ENCODE data around the gene DNAJC18.
A peak's percentile ranks its signal among the peaks of the same experiment; 100 is the strongest.
"Not testable (repeated sequence)": the region's sequence is repeated elsewhere in the genome, so short reads cannot be mapped to it uniquely, and the experiment has no call there.

The DNAJC18 gene

DNA sequence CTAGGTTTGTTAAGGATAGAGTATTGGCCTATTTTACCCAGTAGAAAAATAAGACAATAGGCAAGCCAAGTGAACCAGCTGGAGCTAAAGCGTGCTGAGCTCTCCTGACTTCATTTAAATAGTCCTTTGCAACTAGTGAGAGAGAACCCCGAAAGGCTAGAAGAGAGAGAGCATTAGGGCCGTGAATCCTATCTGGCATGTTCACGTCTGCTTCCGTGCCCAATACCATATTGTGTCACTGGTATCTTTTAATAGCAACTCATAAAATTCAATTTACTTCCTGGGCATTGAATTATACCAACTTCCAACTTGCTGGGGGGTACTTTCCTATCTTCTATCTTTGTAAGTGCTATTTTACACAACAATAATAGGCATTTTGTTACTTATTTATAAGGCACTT, 13.8 kb downstream of the DNAJC18 start:
- DNase-seq = no peak

DNA sequence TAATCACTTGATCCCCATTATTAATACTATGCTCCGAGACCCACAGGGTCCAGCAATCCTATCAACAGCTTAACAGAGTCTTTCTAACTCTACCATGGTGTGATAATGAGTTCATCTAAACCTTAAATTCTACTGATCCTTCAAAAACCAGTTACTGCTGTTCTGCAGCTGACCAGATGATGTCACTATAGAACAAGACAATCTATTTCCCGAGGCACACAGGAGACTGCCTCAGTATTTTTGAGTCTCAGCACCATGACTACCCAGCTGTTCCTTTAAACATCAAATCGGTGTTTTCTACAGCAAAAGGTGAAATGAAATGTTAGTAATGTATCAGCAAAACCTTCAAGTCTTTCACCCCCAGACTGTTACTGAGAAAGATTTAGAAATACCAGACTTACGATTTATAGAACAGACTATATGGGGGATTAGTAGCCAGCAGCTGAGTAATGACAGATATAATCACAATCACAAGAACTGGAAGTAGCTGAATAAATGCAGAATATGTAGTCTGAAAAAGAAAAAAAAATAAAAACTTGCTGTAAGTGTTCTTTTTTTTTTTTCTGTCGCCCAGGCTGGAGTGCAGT, 16.9 kb downstream of the DNAJC18 start:
- DNase-seq = peak in 1 of 2 experiments; percentile 33

GRCh38 chr5:139419226-139420192, 19.8 kb downstream of the DNAJC18 start:
- no peak for DNase-seq

DNA sequence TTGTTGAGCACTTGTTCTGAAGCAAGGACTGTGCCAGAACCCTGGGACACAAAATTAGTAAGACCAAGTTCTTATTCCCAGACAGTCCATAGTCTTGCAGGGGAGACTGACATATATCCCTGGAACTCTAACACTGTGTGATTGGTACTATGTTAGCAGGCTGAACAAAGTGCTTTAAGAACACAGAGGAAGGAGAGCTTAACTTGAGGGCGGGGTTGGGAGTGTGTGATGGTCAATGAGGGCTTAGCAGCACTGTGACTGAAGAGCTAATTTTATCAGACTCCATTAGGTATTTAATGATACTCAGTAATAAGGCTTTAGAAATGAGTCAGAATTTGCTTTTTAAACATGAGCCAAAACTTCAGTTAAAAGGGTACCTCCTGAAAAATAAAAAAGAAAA, 20.5 kb downstream of the DNAJC18 start:
- DNase-seq = no peak

DNA sequence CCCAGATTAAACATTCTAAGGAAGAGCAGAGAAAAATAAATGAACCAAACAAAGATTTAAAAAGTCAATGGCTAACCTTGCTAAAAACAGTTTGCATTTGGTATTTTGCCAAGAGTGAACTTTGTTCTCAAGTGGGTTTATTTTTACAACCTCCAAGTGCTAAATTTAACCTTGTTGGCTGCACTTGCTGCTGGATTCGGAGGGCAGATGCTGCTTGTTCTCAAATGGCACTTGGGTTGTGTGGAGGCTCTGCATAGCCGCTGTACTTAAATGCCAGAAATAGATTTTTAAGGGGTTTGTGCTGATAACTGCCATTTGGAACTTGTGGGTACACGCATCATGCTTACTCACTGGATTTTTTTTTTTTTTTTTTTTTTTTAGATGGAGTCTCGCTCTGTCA, 22.1 kb downstream of the DNAJC18 start:
- no peak for DNase-seq

DNA sequence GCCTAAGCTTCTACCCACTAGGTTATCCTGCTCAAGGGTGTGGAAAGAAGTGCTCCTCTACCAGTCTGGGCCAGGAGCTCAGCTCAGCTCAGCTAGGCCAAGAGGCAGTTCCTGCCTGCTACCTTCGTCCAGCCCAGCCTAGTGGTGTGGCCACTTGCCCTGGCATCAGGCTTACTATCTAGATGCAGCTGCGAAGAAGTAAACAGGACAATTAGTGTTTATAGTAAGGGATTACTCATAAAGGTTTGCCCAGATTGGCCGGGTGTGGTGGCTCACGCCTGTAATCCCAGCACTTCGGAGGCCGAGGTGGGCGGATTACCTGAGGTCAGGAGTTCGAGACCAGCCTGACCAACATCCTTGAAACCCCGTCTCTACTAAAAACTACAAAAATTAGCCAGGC, 22.7 kb downstream of the DNAJC18 start:
- no peak for DNase-seq

DNA sequence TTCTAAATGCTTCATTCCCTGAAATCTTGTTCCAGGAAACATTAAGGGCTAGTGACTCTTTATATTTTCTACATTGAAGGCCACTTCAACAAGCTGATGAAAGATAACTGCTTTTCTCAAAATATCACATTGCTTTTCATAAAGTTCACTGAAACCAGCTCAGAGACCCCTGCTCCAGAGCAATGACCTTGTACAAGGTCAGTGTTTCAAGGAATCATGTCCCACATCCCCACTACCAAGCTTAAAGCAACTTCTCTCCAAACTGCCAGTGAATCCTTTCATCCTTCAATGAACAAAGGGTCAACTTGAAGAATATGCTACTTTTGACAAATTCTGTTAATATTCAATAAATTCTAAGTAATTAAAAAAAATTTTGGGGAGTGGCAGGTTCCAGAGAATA, 23.5 kb downstream of the DNAJC18 start:
- no peak for DNase-seq

GRCh38 chr5:139415221-139415861, 24.0 kb downstream of the DNAJC18 start:
- peak; percentile 51 to 67 for DNase-seq

GRCh38 chr5:139414581-139415130, 24.7 kb downstream of the DNAJC18 start:
- DNase-seq = no peak

GRCh38 chr5:139413963-139414362, 25.4 kb downstream of the DNAJC18 start:
- peak in 1 of 2 experiments; percentile 36 for DNase-seq

DNA sequence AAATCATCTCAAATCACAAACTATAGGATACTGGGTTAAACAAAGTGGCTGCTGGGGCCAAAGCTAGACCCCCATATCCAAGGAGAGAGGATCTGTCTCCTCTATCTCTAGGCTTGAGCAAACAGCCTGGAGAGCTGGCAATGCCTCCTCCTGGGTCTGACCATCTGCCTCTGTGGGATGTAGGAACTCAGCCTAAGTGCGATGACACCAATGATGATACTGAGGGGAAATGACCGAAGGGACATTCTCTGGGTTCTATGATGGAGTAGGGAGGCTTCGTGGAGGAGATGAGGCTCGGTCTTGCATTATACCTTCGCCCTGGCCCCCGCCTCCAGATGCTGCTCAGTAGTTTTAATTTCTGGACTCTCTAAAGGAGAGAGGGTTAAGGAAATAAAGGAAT, 26.2 kb downstream of the DNAJC18 start:
- no peak for DNase-seq

DNA sequence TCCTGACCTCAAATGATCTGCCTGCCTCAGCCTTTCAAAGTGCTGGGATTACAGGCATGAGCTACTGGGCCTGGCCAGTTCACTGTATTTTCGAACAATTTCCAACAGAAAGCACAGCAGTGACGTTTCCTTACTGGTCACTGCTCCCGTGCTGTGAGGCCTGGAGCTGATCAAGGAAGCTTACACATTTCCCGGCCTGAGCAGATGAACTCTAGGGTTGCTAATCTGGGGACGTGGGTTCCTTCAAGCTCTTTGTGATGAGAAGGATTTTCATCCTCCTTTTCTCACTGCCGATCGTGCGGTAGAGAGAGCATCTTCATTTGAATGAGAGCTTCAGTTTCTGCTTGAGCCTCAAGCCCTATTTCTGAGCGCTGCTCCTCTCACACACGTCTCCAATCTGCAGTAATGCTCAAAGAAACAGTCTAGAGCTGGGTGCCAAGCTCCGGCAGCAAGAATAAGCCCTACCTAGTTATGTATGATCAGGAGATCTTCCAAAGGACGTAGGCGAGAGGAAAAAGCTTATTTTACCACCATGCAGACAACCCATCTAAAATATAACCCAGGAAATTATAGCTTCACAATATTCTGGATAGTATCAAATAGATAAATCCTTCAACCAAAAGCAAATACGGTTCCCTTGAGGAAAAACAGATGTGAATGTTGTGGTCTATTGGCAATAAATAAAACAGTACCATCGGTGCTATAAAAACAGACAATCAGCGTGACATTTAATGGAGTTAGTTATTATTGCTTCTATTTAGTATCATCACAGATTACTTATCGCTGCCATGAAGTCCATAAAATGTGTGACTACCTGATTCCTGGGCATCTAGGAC, 28.1 kb downstream of the DNAJC18 start:
- DNase-seq = no peak

DNA sequence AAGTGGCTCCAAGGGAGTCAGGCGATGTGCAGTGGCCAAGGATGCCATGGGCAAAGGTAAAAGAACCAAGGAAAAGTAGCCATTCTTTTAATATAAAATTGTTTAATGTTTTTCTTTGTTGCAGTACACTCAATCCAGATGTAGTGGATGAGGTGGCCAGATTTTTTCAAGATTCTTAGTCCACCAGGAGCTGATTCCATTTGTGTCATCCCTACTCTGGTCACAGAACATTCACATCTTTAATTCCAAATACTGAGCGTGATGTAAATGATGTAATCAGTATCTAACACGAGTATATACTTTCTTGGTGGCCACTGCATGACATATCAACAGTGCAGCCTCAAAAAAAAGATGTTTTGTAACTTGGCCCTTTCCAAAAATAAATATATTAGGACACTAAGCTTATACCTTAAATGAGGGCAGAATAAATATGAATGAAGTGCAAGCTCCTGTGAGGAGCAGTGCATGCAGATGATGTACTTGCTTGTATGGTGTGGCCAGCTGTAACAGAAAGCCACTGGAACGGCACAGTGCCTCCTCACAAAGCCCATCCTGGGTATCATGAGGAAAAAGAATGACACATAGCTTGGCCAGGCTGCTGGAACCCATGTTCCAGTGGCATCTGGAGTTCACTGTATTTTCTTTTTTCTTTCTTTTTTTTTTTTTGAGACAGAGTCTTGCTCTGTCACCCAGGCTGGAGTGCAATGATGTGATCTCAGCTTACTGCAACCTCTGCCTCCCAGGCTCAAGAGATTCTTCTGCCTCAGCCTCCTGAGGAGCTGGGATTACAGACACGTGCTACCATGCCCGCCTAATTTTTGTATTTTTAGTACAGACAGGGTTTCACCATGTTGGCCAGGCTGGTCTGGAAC, 29.0 kb downstream of the DNAJC18 start:
- DNase-seq = no peak

- DNase-seq = not testable (repeated sequence)
Observed at GRCh38 chr5:139409116-139409515, 30.2 kb downstream of the DNAJC18 start.

- DNase-seq = no peak
Observed at GRCh38 chr5:139408191-139408590, 31.1 kb downstream of the DNAJC18 start.

DNA sequence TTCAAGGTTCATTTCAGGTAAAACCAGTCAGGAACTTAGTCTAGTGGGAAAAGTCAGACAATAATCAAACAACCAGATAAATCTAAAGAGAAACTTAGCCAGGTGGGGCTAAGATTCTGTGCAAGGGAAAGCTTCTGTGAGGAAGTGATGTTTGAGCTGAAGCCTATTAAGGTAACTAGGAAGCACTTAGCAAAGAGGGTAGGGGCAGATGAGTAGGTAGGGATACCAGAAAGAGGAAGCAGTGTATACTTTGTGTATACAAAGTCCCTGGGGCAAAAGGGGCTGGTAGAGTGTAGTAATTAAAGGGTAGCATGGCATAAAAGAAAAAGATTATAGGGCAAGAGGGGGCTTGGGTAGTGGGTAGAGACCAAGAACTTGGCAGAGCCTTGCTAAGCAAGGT, 31.8 kb downstream of the DNAJC18 start:
- no peak for DNase-seq

DNA sequence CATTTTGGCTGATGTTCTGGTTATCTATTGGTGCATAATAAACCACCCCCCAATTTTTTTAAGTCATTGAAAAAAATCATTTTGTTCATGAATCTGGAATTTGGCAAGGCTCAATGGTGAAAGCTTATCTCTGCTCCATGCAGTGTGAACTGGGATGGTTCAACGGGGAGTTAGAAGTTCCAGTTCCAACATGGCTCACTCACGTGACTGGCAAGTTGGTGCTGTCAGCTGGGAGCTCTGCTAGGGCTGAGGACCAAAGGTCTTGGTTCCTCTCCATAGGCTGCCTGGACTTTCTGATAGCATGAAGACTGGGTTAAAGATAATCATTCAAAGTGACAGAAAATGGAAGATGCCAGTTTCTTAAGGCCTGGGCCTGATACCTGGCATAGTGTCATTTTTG, 32.4 kb downstream of the DNAJC18 start:
- DNase-seq = no peak

DNA sequence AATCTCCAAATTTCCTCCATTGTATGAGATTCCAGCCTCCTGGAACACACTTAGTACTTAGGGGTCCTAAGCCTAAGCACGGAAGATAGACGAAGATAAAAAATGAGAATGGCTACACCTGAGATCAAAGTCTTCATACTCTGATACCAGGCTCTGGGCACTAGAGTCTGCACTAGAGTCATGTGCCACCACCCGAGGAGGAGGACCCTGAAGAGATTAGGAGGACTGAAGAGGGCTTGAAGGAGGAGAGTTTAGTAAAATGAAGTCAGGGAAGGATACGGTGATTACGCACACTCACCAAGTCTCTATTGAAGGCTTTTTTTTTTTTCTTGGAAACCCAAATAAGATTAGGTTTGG, 34.9 kb downstream of the DNAJC18 start:
- DNase-seq = no peak

- peak; percentile 99 for DNase-seq
Observed at GRCh38 chr5:139403787-139404483, 35.4 kb downstream of the DNAJC18 start, which contains the start of gene SPATA24. TSS of gene SPATA24 (minus strand) at chr5:139404089. CDS start at chr5:139404060, 29 bp downstream.

DNA sequence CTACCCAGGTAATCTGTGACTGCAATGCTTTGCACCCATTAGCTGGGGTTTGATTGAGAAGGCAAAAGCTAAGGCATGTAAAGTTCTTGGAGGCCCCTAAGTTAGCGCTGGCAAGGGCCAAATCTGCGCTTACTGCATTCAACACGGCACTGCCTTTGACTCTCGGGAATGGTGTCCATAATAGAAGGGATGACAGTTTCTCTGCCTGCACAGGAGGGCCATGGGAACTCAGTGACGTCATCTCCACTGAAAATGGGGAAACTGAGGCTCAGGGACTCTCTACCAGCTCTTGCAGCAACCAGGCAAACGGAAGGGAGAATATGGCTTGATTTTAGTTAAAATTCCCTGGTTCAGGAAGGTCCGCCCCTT, 35.9 kb downstream of the DNAJC18 start:
- no peak for DNase-seq
